Astrocyte (in vitro differentiated cells and primary cell): ENCODE data around the gene GLP2R. TPM values are rescaled to one million over a fixed set of nuclear protein-coding genes. Genes with fewer than 3 reads are reported as not detected.

Experiments
- DNase-seq: peaks from one replicate; pipeline ENCODE4 v3.0.0-alpha.2; 2010; ENCODE audit warnings: low read depth
- FAIRE-seq: peaks from 2 replicates; lab custom pipeline; 2011; peaks lifted over from hg19 to GRCh38; lab: Jason Lieb, UNC
- H2AFZ ChIP-seq: 2 replicates; pipeline ENCODE4 v1.6.0; 2012; ENCODE audit warnings: low read depth, low read length, inconsistent platforms
- H3K27ac ChIP-seq: 2 replicates; pipeline ENCODE4 v1.5.1; 2011; ENCODE audit warnings: low read depth, low read length, inconsistent platforms
- H3K27me3 ChIP-seq: 2 replicates; pipeline ENCODE4 v1.6.0; 2011; ENCODE audit warnings: low read length, inconsistent platforms; ENCODE audit not compliant: insufficient read depth
- H3K36me3 ChIP-seq: 2 replicates; pipeline ENCODE4 v1.5.1; 2011; ENCODE audit warnings: low read length, inconsistent platforms; ENCODE audit not compliant: insufficient read depth
- H3K4me1 ChIP-seq: 2 replicates; pipeline ENCODE4 v1.5.1; 2011; ENCODE audit warnings: low read length, inconsistent platforms; ENCODE audit not compliant: insufficient read depth
- H3K4me2 ChIP-seq: 2 replicates; pipeline ENCODE4 v1.6.0; 2012; ENCODE audit warnings: low read length, inconsistent platforms
- H3K4me3 ChIP-seq: 2 replicates; pipeline ENCODE4 v1.5.1; 2011; ENCODE audit warnings: low read depth, mild to moderate bottlenecking, low read length, inconsistent platforms; ENCODE audit not compliant: insufficient read depth
- H3K79me2 ChIP-seq: 2 replicates; pipeline ENCODE4 v1.6.0; 2012; ENCODE audit warnings: mild to moderate bottlenecking, low read length, inconsistent platforms; ENCODE audit not compliant: insufficient read depth
- H3K9ac ChIP-seq: 2 replicates; pipeline ENCODE4 v1.6.0; 2012; ENCODE audit warnings: mild to moderate bottlenecking, low read length, inconsistent platforms
- H3K9me3 ChIP-seq: 2 replicates; pipeline ENCODE4 v1.5.1; 2012; ENCODE audit warnings: low read depth, mild to moderate bottlenecking, low read length, inconsistent platforms; ENCODE audit not compliant: insufficient read depth
- H4K20me1 ChIP-seq: 2 replicates; pipeline ENCODE4 v1.6.0; 2012; ENCODE audit warnings: low read length, inconsistent platforms; ENCODE audit not compliant: insufficient read depth
- H3K27ac Mint-ChIP-seq: one replicate; pipeline ENCODE4 v1.8.0; 2021; ENCODE audit warnings: mild to moderate bottlenecking, mixed read lengths; ENCODE audit not compliant: unreplicated experiment
- H3K27me3 Mint-ChIP-seq: one replicate; pipeline ENCODE4 v1.8.0; 2021; ENCODE audit warnings: low read depth, mixed read lengths; ENCODE audit not compliant: unreplicated experiment
- H3K36me3 Mint-ChIP-seq: one replicate; pipeline ENCODE4 v1.8.0; 2021; ENCODE audit warnings: low read depth, mixed read lengths; ENCODE audit not compliant: unreplicated experiment
- H3K4me1 Mint-ChIP-seq: one replicate; pipeline ENCODE4 v1.8.0; 2021; ENCODE audit warnings: low read depth, mixed read lengths; ENCODE audit not compliant: unreplicated experiment
- H3K4me3 Mint-ChIP-seq: one replicate; pipeline ENCODE4 v1.8.0; 2021; ENCODE audit warnings: mild to moderate bottlenecking, moderate library complexity, mixed read lengths; ENCODE audit not compliant: unreplicated experiment
- H3K9me3 Mint-ChIP-seq: one replicate; pipeline ENCODE4 v1.8.0; 2021; ENCODE audit warnings: mild to moderate bottlenecking, mixed read lengths; ENCODE audit not compliant: unreplicated experiment
- CTCF ChIP-seq: IDR thresholded peaks from 2 replicates; pipeline ENCODE4 v1.5.1; 2011; ENCODE audit warnings: low read depth, mild to moderate bottlenecking, inconsistent platforms, low read length, moderate library complexity; ENCODE audit not compliant: insufficient read depth
- EZH2 ChIP-seq: IDR thresholded peaks from 2 replicates; pipeline ENCODE4 v1.6.1; 2012; ENCODE audit warnings: mild to moderate bottlenecking, low read length, inconsistent platforms; ENCODE audit not compliant: insufficient read depth
- total RNA-seq: library from RNA; stranded (reverse); gene quantifications from 2 replicates; pipeline ENCODE4 v1.2.1, GENCODE V29; 2021

Gene GLP2R
- total RNA-seq, 1 donor from 2014 or later = 0.41 TPM

GRCh38 chr17:9916108-9916507, 90.4 kb downstream of the GLP2R start:
- Histone ChIP-seq H3K4me3 (no peak overlapping the region), H2AFZ (no peak overlapping the region), H3K79me2 (no peaks in the 10 kb centered on the region), H3K36me3 (no peaks in the 10 kb centered on the region), H3K9me3 (no peaks in the 10 kb centered on the region), H3K27ac (no peak overlapping the region), H3K9ac (no peak overlapping the region), H3K4me2 (no peak overlapping the region), H3K4me1 (no peaks in the 10 kb centered on the region), H4K20me1 (no peaks in the 10 kb centered on the region), H3K27me3 (no peaks in the 10 kb centered on the region)
- DNase-seq (no peak), FAIRE-seq (no peak)
- Mint-ChIP-seq H3K36me3 (peaks cover 10% of the 10 kb centered on the region), H3K27me3 (peaks cover 22% of the 10 kb centered on the region), H3K4me3 (no peak overlapping the region), H3K4me1 (peaks cover 2% of the 10 kb centered on the region), H3K27ac (no peak overlapping the region), H3K9me3 (no peaks in the 10 kb centered on the region)
- no peak for TF ChIP-seq CTCF
- TF ChIP-seq EZH2 = no peak

- TF ChIP-seq CTCF (no peak), EZH2 (no peak)
- H3K4me3 Mint-ChIP-seq = no peak overlapping the region
- H3K4me1 Mint-ChIP-seq = peaks cover 2% of the 10 kb centered on the region
- H3K4me2 ChIP-seq = no peak overlapping the region
- no peak for DNase-seq
- H4K20me1 ChIP-seq = no peaks in the 10 kb centered on the region
- FAIRE-seq = no peak
- H3K36me3 ChIP-seq = no peaks in the 10 kb centered on the region
- peaks cover 15% of the 10 kb centered on the region for H3K27me3 Mint-ChIP-seq
- peaks cover 12% of the 10 kb centered on the region for H3K36me3 Mint-ChIP-seq
- no peaks in the 10 kb centered on the region for H3K4me1 ChIP-seq
- H3K4me3 ChIP-seq = no peak overlapping the region
- H2AFZ ChIP-seq = no peak overlapping the region
- no peak overlapping the region for H3K9ac ChIP-seq
- no peaks in the 10 kb centered on the region for H3K9me3 ChIP-seq
- H3K9me3 Mint-ChIP-seq = no peaks in the 10 kb centered on the region
- H3K79me2 ChIP-seq = no peaks in the 10 kb centered on the region
- H3K27ac ChIP-seq = no peak overlapping the region
- H3K27me3 ChIP-seq = no peaks in the 10 kb centered on the region
- no peak overlapping the region for H3K27ac Mint-ChIP-seq
Measured at GRCh38 chr17:9917131-9917530, 91.4 kb downstream of the GLP2R start.

- Histone ChIP-seq H3K4me1 (no peaks in the 10 kb centered on the region), H3K9me3 (no peaks in the 10 kb centered on the region), H3K4me2 (no peak overlapping the region), H3K27me3 (no peaks in the 10 kb centered on the region), H2AFZ (no peak overlapping the region), H3K9ac (no peak overlapping the region), H3K79me2 (no peaks in the 10 kb centered on the region), H3K4me3 (no peak overlapping the region), H3K36me3 (no peaks in the 10 kb centered on the region), H4K20me1 (no peaks in the 10 kb centered on the region), H3K27ac (no peak overlapping the region)
- H3K27ac Mint-ChIP-seq = no peak overlapping the region
- FAIRE-seq = no peak
- no peaks in the 10 kb centered on the region for H3K9me3 Mint-ChIP-seq
- TF ChIP-seq CTCF (no peak), EZH2 (no peak)
- peaks cover under 1% of the 10 kb centered on the region for H3K4me1 Mint-ChIP-seq
- peaks cover 12% of the 10 kb centered on the region for H3K36me3 Mint-ChIP-seq
- no peak overlapping the region for H3K4me3 Mint-ChIP-seq
- peaks cover 10% of the 10 kb centered on the region for H3K27me3 Mint-ChIP-seq
- DNase-seq = no peak
Measured at GRCh38 chr17:9917801-9918200, 92.1 kb downstream of the GLP2R start.
